BJ (cell line): ENCODE results near the gene SPARCL1. TPM values are rescaled to one million over a fixed set of nuclear protein-coding genes. Genes with fewer than 3 reads are reported as not detected.

Experiments
- CTCF ChIA-PET: fragments of 350-600 bp; formaldehyde crosslinking; extraction: SDS; loops from one replicate; lab custom pipeline; 2021; ENCODE audit warnings: antibody characterized with exemption, inconsistent platforms; lab: Yijun Ruan, JAX
- POLR2A ChIA-PET: fragments of 300-600 bp; sonication (Branson Sonifier 250); formaldehyde crosslinking; extraction: SDS; loops from one replicate; lab custom pipeline; 2021; ENCODE audit warnings: antibody characterized with exemption; lab: Charles Lee
- DNase-seq: peaks from one replicate; pipeline ENCODE4 v3.0.0-alpha.2; 2011; ENCODE audit warnings: low read depth
- H3K27me3 ChIP-seq: 2 replicates; pipeline ENCODE4 v1.6.0; 2011; ENCODE audit warnings: low read length; ENCODE audit not compliant: control insufficient read depth, insufficient read depth
- H3K36me3 ChIP-seq: 2 replicates; pipeline ENCODE4 v1.5.1; 2011; ENCODE audit warnings: low read length; ENCODE audit not compliant: control insufficient read depth, insufficient read depth
- H3K4me3 ChIP-seq: 2 replicates; pipeline ENCODE4 v1.5.1; 2011; ENCODE audit warnings: low read depth, mild to moderate bottlenecking, control low read depth, low read length
- polyA plus RNA-seq: library from polyadenylated mRNA; depleted of rRNA; stranded (reverse); fragments of >200 nt; gene quantifications from 2 replicates; pipeline ENCODE4 v1.2.3, GENCODE V29; 2011
- TF ChIP-seq, protein P1 (sequence below): IDR thresholded peaks from 2 replicates; pipeline ENCODE4 v1.5.1; 2011; ENCODE audit warnings: low read depth, mild to moderate bottlenecking, control low read depth, inconsistent platforms, low read length, moderate library complexity; ENCODE audit not compliant: insufficient read depth

Gene SPARCL1
- polyA plus RNA-seq, 1 experiment = not detected

DNA sequence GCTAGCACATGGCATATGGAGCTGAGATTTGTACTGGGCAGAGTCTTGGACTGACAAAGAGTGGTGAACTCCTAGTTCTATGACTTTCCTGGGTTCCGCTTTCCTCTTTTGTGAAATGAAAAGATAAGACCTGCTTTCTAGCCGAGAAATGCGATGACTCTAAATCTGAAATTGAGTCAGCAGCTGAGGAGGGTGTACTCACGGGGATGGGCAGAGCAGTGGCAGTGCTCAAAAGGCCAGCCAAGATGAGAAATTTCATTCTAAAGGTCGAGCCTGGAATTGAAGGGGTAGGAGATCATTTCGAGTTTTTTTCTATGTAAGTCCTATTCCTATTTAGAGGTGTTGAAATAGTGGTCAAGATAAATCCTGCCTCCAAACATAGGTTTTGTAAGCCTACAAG lies 59.8 kb downstream of the SPARCL1 start:
- Histone ChIP-seq H3K27me3 (no peaks in the 10 kb centered on the region), H3K4me3 (no peak overlapping the region), H3K36me3 (no peaks in the 10 kb centered on the region)
- TF ChIP-seq, protein P1, sequence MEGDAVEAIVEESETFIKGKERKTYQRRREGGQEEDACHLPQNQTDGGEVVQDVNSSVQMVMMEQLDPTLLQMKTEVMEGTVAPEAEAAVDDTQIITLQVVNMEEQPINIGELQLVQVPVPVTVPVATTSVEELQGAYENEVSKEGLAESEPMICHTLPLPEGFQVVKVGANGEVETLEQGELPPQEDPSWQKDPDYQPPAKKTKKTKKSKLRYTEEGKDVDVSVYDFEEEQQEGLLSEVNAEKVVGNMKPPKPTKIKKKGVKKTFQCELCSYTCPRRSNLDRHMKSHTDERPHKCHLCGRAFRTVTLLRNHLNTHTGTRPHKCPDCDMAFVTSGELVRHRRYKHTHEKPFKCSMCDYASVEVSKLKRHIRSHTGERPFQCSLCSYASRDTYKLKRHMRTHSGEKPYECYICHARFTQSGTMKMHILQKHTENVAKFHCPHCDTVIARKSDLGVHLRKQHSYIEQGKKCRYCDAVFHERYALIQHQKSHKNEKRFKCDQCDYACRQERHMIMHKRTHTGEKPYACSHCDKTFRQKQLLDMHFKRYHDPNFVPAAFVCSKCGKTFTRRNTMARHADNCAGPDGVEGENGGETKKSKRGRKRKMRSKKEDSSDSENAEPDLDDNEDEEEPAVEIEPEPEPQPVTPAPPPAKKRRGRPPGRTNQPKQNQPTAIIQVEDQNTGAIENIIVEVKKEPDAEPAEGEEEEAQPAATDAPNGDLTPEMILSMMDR = no peak
- POLR2A ChIA-PET = no interaction called here
- DNase-seq = no peak
- CTCF ChIA-PET = interaction anchor here (1.2 to 8.9 kb wide), 3 partner anchors 10 to 116 kb away, joined by 3 to 68 read pairs (median 3); no protein-coding TSS in a partner anchor

DNA sequence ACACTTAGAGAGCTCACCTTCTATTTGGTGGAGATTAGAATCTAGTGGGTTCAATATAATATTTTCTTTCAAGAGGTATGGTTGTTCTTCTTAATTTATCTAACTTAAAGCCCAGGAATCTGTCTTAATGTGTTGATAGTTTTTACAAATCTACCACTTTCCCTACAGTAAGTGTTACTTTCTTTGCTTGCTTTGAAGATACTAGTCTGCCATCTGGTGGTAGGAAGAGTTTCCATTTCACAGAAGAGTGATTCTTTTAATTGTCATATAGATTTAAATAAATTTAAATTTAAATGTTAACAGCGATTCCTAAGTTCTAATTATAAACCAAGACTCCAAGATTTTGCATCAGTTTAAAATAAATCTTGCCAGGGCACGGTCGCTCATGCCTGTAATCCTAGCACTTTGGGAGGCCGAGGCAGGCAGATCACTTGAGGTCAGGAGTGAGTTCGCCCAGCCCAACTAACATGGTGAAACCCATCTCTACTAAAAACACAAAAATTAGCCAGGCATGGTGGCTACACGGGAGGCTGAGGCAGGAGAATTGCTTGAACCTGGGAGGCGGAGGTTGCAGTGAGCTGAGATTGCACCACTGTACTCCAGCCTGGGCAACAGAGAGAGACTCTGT lies 63.3 kb downstream of the SPARCL1 start:
- TF ChIP-seq, protein P1 = peak; percentile 52
- Histone ChIP-seq H3K27me3 (no peaks in the 10 kb centered on the region), H3K4me3 (no peak overlapping the region), H3K36me3 (no peaks in the 10 kb centered on the region)
- no peak for DNase-seq
- POLR2A ChIA-PET = no interaction called here
- CTCF ChIA-PET = interaction anchor here (0.5 to 8.9 kb wide), 18 partner anchors 9 to 315 kb away, joined by 3 to 68 read pairs (median 5); partner anchors contain the start of gene HSD17B11

DNA sequence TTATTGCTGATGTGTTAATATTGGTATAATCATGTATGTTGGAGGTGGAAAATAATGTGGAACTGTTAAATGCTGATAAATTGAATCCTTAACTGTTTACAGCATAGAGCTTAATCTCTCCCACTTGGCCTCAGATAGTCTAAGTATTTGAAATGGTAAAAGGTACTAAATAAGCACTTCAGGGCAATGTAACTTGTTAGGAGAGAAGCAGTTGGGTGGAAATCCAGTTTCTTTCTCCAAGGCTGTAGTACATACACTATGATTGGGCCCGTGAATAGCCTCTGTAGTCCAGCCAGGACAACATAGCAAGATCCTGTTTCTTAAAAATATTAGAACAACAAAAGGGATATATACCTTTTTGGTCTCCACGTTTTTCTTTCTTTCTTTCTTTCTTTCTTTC lies 67.1 kb downstream of the SPARCL1 start:
- no peak for DNase-seq
- ChIA-PET POLR2A (no interaction called here), CTCF (interaction anchor here (1.0 to 8.9 kb wide), 2 partner anchors 72 to 86 kb away, joined by 3 to 68 read pairs; no protein-coding TSS in a partner anchor)
- Histone ChIP-seq H3K27me3 (no peaks in the 10 kb centered on the region), H3K4me3 (no peak overlapping the region), H3K36me3 (no peaks in the 10 kb centered on the region)
- TF ChIP-seq, protein P1 = no peak

DNA sequence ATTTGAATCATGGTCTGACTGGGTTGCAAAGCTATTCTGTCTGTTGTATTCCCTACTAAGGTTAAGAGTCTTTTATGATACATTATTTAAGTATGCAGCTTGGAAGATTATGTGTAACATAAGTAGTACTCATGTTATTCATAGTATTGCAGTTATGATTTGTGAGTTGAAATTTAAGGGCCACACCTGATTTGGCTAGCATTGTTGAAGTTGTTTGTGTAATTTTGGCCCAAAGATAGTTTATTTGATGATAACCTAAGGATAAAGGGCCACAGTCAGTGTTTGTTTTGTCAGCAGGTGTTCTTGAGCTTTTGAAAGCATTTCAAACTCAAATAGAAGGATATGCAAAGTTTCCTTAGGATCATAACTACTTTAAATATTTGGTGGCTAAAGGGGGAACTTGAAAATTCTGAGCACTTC lies 67.9 kb downstream of the SPARCL1 start:
- ChIA-PET POLR2A (no interaction called here), CTCF (interaction anchor here (8.9 kb wide), 1 partner anchor 85 kb away, joined by 68 read pairs; no protein-coding TSS in a partner anchor)
- Histone ChIP-seq H3K4me3 (no peak overlapping the region), H3K27me3 (no peaks in the 10 kb centered on the region), H3K36me3 (no peaks in the 10 kb centered on the region)
- TF ChIP-seq, protein P1 = no peak
- no peak for DNase-seq

DNA sequence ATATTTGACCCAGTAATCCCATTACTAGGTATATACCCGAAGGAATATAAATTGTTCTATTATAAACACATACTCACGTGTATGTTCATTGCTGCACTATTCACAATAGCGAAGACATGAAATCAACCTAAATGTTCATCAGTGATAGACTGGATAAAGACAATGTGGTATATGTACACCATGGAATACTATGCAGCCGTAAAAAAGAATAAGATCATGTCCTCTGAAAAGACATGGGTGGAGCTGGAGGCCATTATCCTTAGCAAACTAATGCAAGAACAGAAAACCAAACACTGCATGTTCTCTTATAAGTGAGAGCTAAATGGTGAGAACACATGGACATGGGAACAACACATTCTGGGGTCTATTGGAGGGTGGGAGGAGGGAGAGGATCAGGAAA lies 70.3 kb downstream of the SPARCL1 start:
- no peak for DNase-seq
- H3K4me3 ChIP-seq = no peak overlapping the region
- POLR2A ChIA-PET = no interaction called here
- no peaks in the 10 kb centered on the region for H3K27me3 ChIP-seq
- no peaks in the 10 kb centered on the region for H3K36me3 ChIP-seq
- CTCF ChIA-PET = no interaction called here
- TF ChIP-seq, protein P1 = no peak
